Activated CD4-positive, alpha-beta T cell treated with anti-CD3 and anti-CD28 coated beads for 36 hours (primary cell): ENCODE results near the gene GOLGA8M. TPM values are rescaled to one million over a fixed set of nuclear protein-coding genes. Genes with fewer than 3 reads are reported as not detected.
"Not testable (repeated sequence)": the region's sequence is repeated elsewhere in the genome, so short reads cannot be mapped to it uniquely, and the experiment has no call there.

ENCODE experiments used
- ATAC-seq: fragments of 200-7000 bp; cut with Tn5 transposase; one replicate; pipeline ENCODE4 v1.10.0; 2021; ENCODE audit warnings: mild to moderate bottlenecking, moderate library complexity
- CTCF ChIA-PET: fragments of 350-600 bp; sonication (Branson Sonifier 250); formaldehyde crosslinking; loops from one replicate; lab custom pipeline; 2021; ENCODE audit warnings: antibody characterized with exemption; lab: Charles Lee
- POLR2A ChIA-PET: fragments of 350-600 bp; sonication (Branson Sonifier 250); formaldehyde crosslinking; loops from one replicate; lab custom pipeline; 2021; ENCODE audit warnings: antibody characterized with exemption, inconsistent platforms; lab: Charles Lee
- DNase-seq: peaks from one replicate; pipeline ENCODE4 v3.0.0-alpha.2; 2020
- H3K27ac Mint-ChIP-seq: one replicate; pipeline ENCODE4 v1.8.0; 2021; ENCODE audit warnings: mixed read lengths
- H3K27me3 Mint-ChIP-seq: one replicate; pipeline ENCODE4 v1.8.0; 2021; ENCODE audit warnings: mixed read lengths
- H3K36me3 Mint-ChIP-seq: one replicate; pipeline ENCODE4 v1.8.0; 2021; ENCODE audit warnings: low read depth, mixed read lengths
- H3K4me1 Mint-ChIP-seq: one replicate; pipeline ENCODE4 v1.8.0; 2021; ENCODE audit warnings: mixed read lengths
- H3K4me3 Mint-ChIP-seq: one replicate; pipeline ENCODE4 v1.8.0; 2021; ENCODE audit warnings: mild to moderate bottlenecking, moderate library complexity, mixed read lengths
- H3K9me3 Mint-ChIP-seq: one replicate; pipeline ENCODE4 v1.8.0; 2021; ENCODE audit warnings: low read depth, mixed read lengths
- intact Hi-C, 2 experiments: fragments of 100-400 bp; cut with DNase I in 1 of 2; cut with micrococcal nuclease in 1 of 2; formaldehyde crosslinking; loops; one replicate each; pipeline versions ENCODE4 v1.14.2 to v1.15.1; 2022 to 2024; cut with DNase I, micrococcal nuclease
- total RNA-seq, 2 experiments: library from RNA; stranded (reverse); gene quantifications; one replicate each; pipeline ENCODE4 v1.2.3, GENCODE V29; 2021

Gene GOLGA8M, protein sequence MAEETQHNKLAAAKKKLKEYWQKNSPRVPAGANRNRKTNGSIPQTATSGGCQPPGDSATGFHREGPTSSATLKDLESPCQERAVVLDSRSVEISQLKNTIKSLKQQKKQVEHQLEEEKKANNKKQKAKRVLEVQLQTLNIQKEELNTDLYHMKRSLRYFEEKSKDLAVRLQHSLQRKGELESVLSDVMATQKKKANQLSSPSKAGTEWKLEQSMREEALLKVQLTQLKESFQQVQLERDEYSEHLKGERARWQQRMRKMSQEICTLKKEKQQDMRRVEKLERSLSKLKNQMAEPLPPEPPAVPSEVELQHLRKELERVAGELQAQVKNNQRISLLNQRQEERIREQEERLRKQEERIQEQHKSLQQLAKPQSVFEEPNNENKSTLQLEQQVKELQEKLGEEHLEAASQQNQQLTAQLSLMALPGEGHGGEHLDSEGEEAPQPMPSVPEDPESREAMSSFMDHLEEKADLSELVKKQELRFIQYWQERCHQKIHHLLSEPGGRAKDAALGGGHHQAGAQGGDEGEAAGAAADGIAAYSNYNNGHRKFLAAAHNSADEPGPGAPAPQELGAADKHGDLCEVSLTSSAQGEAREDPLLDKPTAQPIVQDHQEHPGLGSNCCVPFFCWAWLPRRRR
- total RNA-seq, result under 1 TPM; 0.35 to 0.75 TPM

GRCh38 chr15:28712270-28712669, at the start of gene GOLGA8M:
GOLGA8M (minus strand) TSS chr15:28712421; CDS start chr15:28712323, 98 bp downstream.
- H3K9me3 Mint-ChIP-seq, POLR2A ChIA-PET, DNase-seq, H3K27ac Mint-ChIP-seq, H3K27me3 Mint-ChIP-seq, H3K4me3 Mint-ChIP-seq, ATAC-seq, H3K4me1 Mint-ChIP-seq, intact Hi-C loops, CTCF ChIA-PET, H3K36me3 Mint-ChIP-seq: not testable (repeated sequence)

DNA sequence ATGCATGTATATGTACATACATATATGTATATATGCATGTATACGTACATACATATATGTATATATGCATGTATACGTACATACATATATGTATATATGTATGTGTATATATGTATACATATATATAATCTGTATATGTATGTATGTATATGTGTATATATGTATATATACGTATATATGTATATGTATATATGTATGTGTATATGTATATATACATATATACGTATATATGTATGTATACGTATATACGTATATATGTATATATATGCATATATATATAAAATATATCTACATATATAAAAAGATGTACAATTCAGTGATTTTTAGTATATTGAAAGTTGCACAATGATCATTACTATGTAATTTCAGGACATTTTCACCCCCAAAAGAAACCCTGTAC, 30.7 kb upstream of the GOLGA8M start:
- ATAC-seq, H3K9me3 Mint-ChIP-seq, H3K36me3 Mint-ChIP-seq, POLR2A ChIA-PET, CTCF ChIA-PET, H3K27me3 Mint-ChIP-seq, DNase-seq, intact Hi-C loops, H3K4me3 Mint-ChIP-seq, H3K27ac Mint-ChIP-seq, H3K4me1 Mint-ChIP-seq: not testable (repeated sequence)

DNA sequence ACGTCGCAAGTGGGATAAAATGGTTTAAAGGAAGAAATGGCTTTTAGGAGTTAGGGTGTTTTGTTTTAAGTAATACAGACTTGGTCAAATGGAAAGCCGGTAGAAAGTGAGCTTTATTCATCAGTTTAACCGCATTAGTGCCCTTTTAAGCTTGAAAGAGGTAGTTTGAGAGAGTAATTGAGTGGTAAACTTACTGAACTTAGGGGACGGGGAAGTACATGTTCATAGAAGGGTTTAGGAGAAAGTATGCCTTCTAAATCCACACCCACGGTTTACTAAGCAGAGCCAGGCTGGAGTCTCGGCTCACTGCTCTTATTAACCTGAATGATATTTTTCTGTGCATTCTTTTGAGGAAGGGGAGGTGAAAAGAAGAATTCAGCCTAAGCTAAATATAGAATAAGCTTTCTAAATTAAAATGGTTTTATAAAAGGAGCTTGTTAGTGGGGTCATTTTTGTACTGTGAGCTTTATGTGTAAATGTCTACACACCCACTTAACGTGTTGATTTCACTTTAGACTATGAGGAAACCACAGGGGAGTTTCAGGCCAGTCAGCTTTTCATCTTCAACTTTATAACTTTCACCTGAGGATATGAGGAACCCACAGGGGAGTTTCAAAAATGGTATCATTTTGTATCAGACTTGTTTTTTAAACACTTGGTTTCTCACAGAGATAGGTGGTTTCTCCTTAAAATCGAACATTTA, 26.5 kb upstream of the GOLGA8M start:
- Mint-ChIP-seq H3K27ac (peak overlapping the region; percentile 90), H3K4me3 (peak overlapping the region; percentile 70)
- H3K27me3 Mint-ChIP-seq, intact Hi-C loops, H3K9me3 Mint-ChIP-seq, POLR2A ChIA-PET, H3K4me1 Mint-ChIP-seq, CTCF ChIA-PET, H3K36me3 Mint-ChIP-seq: not testable (repeated sequence)
- ATAC-seq (peak; percentile 81), DNase-seq (peak; percentile 58)

- intact Hi-C loops, H3K4me1 Mint-ChIP-seq, POLR2A ChIA-PET, DNase-seq, CTCF ChIA-PET, H3K9me3 Mint-ChIP-seq, H3K27me3 Mint-ChIP-seq, H3K36me3 Mint-ChIP-seq: not testable (repeated sequence)
- H3K4me3 Mint-ChIP-seq, result peak overlapping the region; percentile 70
- H3K27ac Mint-ChIP-seq, result peak overlapping the region; percentile 90
- ATAC-seq, result peak; percentile 46
These were observed 26.0 kb upstream of the GOLGA8M start for GRCh38 chr15:28738200-28738561.

DNA sequence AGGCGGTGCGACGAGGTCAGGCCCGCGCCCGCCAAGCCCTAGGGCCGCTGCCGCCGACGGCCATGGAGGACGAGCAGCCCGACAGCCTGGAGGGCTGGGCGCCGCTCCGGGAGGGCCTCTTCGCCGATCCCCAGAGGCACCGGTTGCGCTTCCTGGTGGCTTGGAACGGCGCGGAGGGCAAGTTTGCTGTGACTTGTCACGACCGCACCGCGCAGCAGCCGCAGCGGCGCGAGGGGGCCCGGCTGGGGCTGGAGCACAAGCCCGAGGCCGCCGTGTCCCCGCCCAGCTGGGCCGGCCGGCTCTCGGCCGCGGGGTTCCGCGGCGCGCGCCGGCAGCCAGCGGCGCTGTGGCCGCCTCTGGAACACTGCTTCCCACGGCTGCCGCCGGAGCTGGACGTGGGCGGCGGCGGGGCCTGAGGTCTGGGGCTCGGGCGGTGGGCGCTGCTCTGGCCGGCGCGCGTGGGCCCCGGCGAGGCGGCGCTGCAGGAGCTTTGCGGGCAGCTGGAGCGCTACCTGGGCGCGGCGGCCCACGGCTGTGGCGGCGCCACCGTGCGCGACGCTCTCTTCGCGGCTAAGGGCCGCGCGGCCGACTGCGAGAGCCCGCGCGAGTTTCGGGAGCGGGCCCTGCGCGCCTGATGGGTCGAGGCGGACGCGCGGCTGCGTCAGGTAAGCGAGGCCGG, 25.4 kb upstream of the GOLGA8M start:
- H3K9me3 Mint-ChIP-seq, POLR2A ChIA-PET, intact Hi-C loops, H3K27ac Mint-ChIP-seq, CTCF ChIA-PET, H3K27me3 Mint-ChIP-seq, H3K4me1 Mint-ChIP-seq, H3K36me3 Mint-ChIP-seq: not testable (repeated sequence)
- ATAC-seq (peak; percentile 49), DNase-seq (peak; percentile 56)
- peak overlapping the region; percentile 68 for H3K4me3 Mint-ChIP-seq

- CTCF ChIA-PET, result interaction anchor here (0.6 kb wide), 1 partner anchor 376 kb away, joined by 3 read pairs; no protein-coding TSS in a partner anchor
- H3K36me3 Mint-ChIP-seq, intact Hi-C loops, POLR2A ChIA-PET, ATAC-seq, H3K9me3 Mint-ChIP-seq, H3K4me1 Mint-ChIP-seq, H3K27ac Mint-ChIP-seq, H3K27me3 Mint-ChIP-seq: not testable (repeated sequence)
- peak overlapping the region; percentile 8 for H3K4me3 Mint-ChIP-seq
- DNase-seq, result peak; percentile 63
These were observed 15.8 kb upstream of the GOLGA8M start for GRCh38 chr15:28728061-28728460.

- H3K4me3 Mint-ChIP-seq, H3K9me3 Mint-ChIP-seq, H3K4me1 Mint-ChIP-seq, POLR2A ChIA-PET, DNase-seq, H3K27ac Mint-ChIP-seq, H3K36me3 Mint-ChIP-seq, H3K27me3 Mint-ChIP-seq, ATAC-seq, CTCF ChIA-PET, intact Hi-C loops: not testable (repeated sequence)
These were observed 14.8 kb upstream of the GOLGA8M start for GRCh38 chr15:28727026-28727425.

- Mint-ChIP-seq H3K4me3 (no peak overlapping the region), H3K27me3 (peaks cover 5% of the 10 kb centered on the region), H3K27ac (no peak overlapping the region), H3K4me1 (peaks cover 7% of the 10 kb centered on the region), H3K9me3 (no peaks in the 10 kb centered on the region), H3K36me3 (no peaks in the 10 kb centered on the region)
- POLR2A ChIA-PET, result no interaction called here
- ATAC-seq (no peak), DNase-seq (no peak)
- CTCF ChIA-PET, result no interaction called here
- intact Hi-C loops, result no loop called here
These were observed 13.9 kb upstream of the GOLGA8M start for GRCh38 chr15:28726102-28726501.

GRCh38 chr15:28725556-28725955, 13.3 kb upstream of the GOLGA8M start:
- Mint-ChIP-seq H3K4me1 (peaks cover 7% of the 10 kb centered on the region), H3K9me3 (no peaks in the 10 kb centered on the region), H3K36me3 (no peaks in the 10 kb centered on the region), H3K27ac (no peak overlapping the region), H3K27me3 (peaks cover 5% of the 10 kb centered on the region), H3K4me3 (no peak overlapping the region)
- CTCF ChIA-PET, result no interaction called here
- DNase-seq (no peak), ATAC-seq (no peak)
- POLR2A ChIA-PET, result no interaction called here
- intact Hi-C loops, result no loop called here

- H3K4me3 Mint-ChIP-seq, H3K27me3 Mint-ChIP-seq, H3K9me3 Mint-ChIP-seq, H3K36me3 Mint-ChIP-seq, ATAC-seq, intact Hi-C loops, DNase-seq, H3K4me1 Mint-ChIP-seq, POLR2A ChIA-PET, CTCF ChIA-PET, H3K27ac Mint-ChIP-seq: not testable (repeated sequence)
These were observed 11.8 kb upstream of the GOLGA8M start for GRCh38 chr15:28723986-28724385.

DNA sequence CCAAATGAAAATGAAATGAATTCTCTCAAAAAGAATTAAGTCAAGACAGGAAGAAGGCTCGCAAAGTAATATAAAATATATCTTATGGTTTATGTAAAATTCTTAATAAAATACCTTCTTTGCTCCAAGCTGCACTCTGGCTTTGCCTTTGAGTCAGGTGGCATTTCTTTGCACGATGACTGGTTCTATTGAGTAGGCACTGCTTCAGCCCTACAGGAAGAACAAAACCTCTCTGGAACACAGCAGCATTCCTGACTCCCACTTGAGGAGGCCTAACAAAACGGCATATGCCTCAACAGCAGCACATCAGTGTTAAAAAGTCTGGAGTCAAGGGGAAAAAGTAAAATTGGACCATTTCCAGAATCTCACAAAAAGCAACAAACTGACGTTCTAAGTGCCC, 7.4 kb upstream of the GOLGA8M start:
- H3K36me3 Mint-ChIP-seq, H3K9me3 Mint-ChIP-seq, DNase-seq, H3K4me1 Mint-ChIP-seq, ATAC-seq, POLR2A ChIA-PET, CTCF ChIA-PET, H3K27me3 Mint-ChIP-seq, H3K4me3 Mint-ChIP-seq, H3K27ac Mint-ChIP-seq, intact Hi-C loops: not testable (repeated sequence)
